Measurements from ENCODE around the gene BAG5.

Gene BAG5

DNA sequence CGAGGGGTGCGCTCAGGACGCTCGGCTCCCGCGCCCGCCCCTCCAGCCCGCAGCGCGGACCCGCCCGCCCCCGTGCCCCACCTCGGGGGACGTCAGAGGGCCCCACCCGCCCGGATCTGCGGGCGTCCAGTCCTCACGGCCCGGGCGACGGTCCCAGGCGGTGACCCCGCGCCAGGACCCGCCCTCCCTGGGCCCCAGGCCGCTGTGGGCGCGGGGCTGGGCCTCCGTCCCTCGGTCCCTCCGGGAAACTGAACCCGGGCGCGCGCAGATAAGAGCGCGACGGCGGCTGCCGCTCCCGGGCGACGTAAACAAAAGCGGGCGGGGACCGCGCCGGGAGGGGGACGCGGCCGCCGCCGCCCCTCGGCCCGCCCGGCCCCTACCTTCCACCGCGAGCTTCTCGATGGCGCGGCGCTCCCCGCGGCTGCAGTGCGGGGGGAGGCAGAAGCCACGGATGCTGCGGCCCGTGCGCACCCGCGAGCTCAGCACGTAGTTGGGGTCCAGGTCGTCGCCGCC is 41.0 kb downstream of the BAG5 start:
- H3K27ac ChIP-seq = peak overlapping the region; percentile 96

DNA sequence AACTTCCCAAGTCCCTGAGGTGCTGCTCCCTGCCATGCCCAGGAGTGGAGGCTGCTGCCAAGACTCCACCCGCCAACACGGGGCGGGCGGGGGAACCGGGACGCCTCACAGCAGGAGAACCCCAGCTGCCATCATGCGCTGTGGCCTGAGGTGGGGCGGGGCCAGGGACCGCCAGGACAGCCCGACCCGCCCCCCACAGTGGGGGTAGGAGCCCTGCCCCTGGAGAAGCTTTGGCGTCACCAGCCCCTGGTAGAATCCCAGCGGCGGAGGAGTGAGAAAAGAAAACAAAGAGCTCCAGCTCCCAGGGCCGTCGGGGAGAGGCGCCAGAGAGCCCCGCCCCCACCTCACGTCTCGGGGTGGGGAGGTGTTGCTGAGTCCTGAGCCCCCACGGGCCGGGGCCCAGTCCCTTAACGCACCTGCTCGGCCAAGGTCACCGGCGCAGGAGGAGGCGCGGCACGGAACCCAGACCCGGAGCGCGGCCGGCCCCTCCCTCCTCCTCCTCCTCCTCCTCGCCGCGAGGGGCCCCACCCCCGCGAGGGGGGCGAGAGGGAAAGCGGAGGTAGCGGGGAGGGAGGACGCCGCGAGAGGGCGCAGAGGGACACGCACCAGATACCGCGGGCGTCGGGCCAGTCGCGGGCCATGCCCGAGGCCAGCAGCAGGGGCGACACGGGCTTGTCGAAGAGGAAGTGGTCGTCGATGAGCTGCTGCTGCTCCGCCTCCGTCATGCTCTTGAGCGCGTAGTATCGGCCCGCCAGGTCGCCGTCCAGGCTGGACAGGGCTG is 41.6 kb downstream of the BAG5 start:
- H3K27ac ChIP-seq = peak overlapping the region; percentile 96
- no peak for TF ChIP-seq ZFX (IDR thresholded peaks at IDR 0.05)

More for the DNA sequence above, 41.0 kb downstream of the BAG5 start:
- TF ChIP-seq, protein P1, sequence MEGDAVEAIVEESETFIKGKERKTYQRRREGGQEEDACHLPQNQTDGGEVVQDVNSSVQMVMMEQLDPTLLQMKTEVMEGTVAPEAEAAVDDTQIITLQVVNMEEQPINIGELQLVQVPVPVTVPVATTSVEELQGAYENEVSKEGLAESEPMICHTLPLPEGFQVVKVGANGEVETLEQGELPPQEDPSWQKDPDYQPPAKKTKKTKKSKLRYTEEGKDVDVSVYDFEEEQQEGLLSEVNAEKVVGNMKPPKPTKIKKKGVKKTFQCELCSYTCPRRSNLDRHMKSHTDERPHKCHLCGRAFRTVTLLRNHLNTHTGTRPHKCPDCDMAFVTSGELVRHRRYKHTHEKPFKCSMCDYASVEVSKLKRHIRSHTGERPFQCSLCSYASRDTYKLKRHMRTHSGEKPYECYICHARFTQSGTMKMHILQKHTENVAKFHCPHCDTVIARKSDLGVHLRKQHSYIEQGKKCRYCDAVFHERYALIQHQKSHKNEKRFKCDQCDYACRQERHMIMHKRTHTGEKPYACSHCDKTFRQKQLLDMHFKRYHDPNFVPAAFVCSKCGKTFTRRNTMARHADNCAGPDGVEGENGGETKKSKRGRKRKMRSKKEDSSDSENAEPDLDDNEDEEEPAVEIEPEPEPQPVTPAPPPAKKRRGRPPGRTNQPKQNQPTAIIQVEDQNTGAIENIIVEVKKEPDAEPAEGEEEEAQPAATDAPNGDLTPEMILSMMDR (conservative IDR thresholded peaks at IDR 0.05) = no peak; the same call in 1 of the 2 replicates
- 0 out of 2 replicates have a peak, but pooled peaks have one; percentile 38 for TF ChIP-seq ZFX (IDR thresholded peaks at IDR 0.05)

DNA sequence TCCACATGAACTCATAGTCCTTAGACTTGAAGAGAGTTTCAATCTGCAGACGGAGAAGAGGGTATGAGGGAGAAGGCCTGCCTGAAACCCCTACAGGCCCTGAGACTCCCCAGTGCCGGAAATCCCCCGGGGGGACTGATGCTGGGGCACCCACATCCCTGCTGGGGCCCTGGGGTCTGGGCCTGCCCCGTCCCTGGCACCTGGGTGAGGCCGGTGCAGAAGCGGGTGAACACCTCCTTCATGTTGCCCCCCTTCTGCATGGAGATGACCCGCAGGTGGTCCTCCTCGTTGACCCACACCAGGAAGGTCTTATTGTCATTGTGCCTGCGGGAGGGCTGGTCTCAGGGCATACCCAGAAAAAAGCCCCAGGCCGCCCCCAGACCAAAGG is 42.2 kb downstream of the BAG5 start:
- peak overlapping the region; percentile 96 for H3K27ac ChIP-seq
- TF ChIP-seq, protein P1 (conservative IDR thresholded peaks at IDR 0.05) = no peak
- no peak for TF ChIP-seq ZFX (IDR thresholded peaks at IDR 0.05)

DNA sequence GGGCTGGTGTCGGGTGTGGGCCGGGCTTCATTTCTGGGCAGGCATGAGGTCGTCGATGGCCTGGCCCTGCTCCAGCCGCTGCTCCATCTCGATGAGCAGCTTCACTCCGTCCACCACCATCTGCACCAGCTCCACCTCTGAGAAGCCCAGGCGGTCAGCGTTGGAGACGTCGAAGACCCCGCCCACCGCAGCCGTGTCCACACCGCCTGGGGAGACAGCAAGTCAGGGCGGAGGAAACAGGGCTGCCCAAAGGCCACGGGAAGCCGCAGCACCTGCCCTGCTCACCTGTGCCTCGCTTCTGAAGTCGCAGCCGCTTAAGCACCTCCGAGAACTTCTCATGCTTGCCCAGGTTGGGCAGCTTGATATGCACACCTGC is 42.6 kb downstream of the BAG5 start:
- TF ChIP-seq, protein P1 (conservative IDR thresholded peaks at IDR 0.05) = no peak
- no peak for TF ChIP-seq ZFX (IDR thresholded peaks at IDR 0.05)
- H3K27ac ChIP-seq = peak overlapping the region; percentile 96

DNA sequence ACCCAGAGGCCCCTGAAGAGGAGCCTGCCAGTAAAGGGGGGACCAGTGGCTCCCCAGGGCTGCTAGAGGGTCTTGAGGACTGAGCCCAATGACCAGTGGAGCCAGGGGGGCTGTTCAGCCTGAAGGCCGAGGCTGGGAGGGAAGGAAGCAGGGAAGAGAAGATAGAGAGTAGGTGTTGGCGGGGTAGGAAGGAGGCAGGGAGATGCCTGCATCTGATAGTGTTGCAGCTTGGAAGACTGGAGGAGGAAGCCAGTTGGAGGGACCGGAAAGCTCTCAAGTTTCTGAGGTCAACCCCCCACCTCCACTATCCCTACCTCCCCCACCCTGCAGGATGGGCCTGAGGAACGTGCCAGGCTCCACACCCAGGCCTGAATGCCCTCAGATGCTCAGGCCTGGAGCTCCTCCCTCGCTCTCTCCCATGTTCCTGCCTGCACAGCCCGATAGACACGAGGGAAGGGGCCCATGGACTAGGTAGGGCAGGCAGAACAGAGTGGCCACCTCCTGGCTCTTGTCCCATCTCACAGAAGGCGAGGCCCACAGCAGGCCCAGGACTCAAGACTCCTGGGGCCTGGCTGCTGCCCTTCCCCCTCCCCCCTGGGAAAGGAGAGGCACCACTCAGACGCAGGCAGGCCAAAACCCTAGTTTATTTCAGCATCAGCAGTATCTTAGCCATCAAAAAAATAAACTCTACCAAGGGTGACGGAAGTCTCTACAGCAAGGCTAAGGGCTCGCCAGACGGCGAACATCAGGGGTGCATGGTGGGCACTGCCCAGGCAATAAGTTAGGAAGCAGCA is 43.2 kb downstream of the BAG5 start:
- TF ChIP-seq, protein P1 (conservative IDR thresholded peaks at IDR 0.05) = no peak
- TF ChIP-seq ZFX (IDR thresholded peaks at IDR 0.05) = peak; percentile 25; the same call in 1 of the 2 replicates
- H3K27ac ChIP-seq = peak overlapping the region; percentile 96

DNA sequence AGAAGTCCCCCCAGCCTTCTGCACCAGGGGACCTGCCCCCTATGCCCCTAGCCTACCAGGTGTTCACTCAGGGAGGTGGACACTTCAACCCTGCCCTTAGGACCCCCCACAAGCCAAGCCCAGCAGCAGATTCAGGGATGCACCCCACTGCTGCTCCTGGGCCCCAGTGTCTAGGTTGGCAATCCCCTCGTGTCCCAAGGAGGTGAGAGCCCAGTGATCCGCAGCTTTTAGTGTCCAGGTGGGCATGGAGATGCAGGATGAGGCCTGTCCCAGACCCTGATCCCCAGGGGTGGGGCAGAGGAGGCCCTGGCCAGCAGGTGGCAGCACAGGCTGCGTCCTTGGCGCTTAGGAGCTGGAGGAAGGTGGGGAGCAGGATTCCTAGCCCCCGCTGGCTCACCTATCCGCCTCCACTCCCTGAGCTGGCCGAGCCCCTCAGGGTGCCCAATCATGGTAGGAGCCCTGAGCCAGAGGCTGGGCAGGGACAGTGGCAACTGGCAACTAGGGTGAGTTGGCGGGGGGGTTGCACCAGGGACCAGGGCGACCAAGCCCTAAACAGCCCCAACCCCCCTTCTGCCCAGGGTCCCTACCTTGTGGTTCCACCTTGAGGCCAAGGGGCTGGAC is 43.9 kb downstream of the BAG5 start:
- TF ChIP-seq ZFX (IDR thresholded peaks at IDR 0.05) = no peak
- TF ChIP-seq, protein P1 (conservative IDR thresholded peaks at IDR 0.05) = peak; percentile 97
- H3K27ac ChIP-seq = peak overlapping the region; percentile 96

DNA sequence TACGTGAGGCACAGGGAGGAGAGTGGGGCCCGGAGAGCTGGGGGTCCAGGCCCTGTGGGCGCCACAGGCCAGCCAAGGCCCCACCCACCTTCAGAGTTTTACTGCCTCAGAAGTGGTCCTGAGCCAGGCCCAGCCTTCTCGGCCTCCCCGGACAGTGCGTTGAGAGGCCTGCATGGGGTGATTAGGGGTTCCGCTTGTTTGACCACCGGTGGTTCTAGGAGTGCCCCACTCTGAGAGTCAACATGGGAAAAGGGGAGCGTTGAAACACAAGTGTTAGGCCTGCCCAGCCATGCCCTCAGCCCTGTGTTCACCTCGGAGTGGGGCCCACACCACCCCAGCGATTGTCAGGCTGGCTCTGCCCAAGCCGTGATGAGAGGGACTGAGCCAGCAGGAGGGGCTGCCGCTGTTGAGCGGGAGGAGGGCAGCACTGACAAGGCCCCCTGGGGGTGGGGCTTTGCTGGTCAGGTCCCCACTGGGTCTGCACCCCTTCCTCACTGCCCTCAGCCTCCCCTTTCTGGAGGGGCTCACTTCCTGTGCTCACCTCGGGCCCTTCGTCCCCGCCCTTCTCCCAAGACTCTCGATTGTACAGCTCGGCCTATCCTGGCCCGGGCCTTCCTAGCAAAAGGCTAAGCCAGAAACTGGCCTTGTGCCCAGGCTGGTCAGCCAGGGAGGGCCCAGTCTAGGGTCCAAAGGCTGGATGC is 44.6 kb downstream of the BAG5 start:
- H3K27ac ChIP-seq = peak overlapping the region; percentile 96

More for the DNA sequence above, 44.6 kb downstream of the BAG5 start:
- TF ChIP-seq, protein P1 (conservative IDR thresholded peaks at IDR 0.05) = no peak
- no peak for TF ChIP-seq ZFX (IDR thresholded peaks at IDR 0.05)
